ENCODE data around the gene SPRN.

Gene SPRN

DNA sequence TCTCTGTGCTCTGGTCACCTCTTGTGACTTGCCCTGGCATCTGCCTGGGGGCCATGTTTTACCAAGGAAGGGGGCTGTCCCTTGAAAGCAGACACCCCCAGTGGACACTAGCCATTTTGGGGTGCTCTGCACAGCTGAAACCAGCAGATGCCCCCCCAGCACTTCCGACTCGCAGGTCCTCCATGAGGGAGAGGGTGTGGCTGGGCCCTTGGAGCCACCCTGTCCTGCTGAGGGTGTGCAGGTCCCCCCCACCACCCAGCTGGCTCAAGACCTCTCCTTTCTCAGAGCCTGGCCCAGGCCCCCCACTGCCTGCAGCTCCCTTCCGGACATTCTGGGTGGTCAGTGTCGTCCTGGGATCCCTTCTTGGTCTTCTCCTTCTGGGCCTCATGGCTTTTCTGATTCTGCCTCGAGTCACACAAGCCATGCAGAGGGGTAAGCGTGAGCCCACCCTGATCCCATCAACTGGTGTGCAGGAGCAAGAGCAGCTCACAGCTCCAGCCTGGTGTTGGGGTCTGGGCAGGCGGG, 41.6 kb upstream of the SPRN start:
- DNase-seq (ENCODE audit: low read depth) = no peak
- no peak for TF ChIP-seq CTCF (conservative IDR thresholded peaks at IDR 0.05; ENCODE audit: low read depth, low read length)
- H3K4me3 ChIP-seq (ENCODE audit: low read depth, low read length) = no peak overlapping the region

GRCh38 chr10:133465191-133465949, 40.9 kb upstream of the SPRN start:
- no peak for DNase-seq (ENCODE audit: low read depth)
- no peak overlapping the region for H3K4me3 ChIP-seq (ENCODE audit: low read depth, low read length)
- no peak for TF ChIP-seq CTCF (conservative IDR thresholded peaks at IDR 0.05; ENCODE audit: low read depth, low read length)

DNA sequence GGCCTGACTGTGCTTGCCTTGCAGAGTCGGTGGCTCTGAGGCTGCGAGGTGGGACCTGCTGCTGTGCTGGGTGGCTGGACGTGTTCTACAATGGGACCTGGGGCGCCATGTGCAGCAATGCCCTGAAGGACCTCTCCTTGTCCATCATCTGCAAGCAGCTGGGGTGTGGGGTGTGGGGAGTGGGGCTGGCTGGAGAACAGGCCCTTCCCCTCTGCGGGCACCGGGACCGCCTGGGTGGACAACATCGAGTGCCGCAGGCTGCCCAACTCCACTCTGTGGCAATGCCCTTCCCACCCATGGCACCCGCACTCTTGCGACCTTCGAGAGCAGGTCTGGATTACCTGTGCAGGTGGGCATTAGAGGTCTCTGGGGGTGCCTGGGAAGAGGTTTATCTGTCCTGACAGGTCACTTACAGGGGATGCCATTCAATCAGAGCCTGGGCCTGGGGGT, 40.2 kb upstream of the SPRN start:
- no peak for DNase-seq (ENCODE audit: low read depth)
- H3K4me3 ChIP-seq (ENCODE audit: low read depth, low read length) = no peak overlapping the region
- no peak for TF ChIP-seq CTCF (conservative IDR thresholded peaks at IDR 0.05; ENCODE audit: low read depth, low read length)

GRCh38 chr10:133462512-133463305, 38.3 kb upstream of the SPRN start:
- no peak for TF ChIP-seq CTCF (conservative IDR thresholded peaks at IDR 0.05; ENCODE audit: low read depth, low read length)
- no peak for DNase-seq (ENCODE audit: low read depth)
- no peak overlapping the region for H3K4me3 ChIP-seq (ENCODE audit: low read depth, low read length)

DNA sequence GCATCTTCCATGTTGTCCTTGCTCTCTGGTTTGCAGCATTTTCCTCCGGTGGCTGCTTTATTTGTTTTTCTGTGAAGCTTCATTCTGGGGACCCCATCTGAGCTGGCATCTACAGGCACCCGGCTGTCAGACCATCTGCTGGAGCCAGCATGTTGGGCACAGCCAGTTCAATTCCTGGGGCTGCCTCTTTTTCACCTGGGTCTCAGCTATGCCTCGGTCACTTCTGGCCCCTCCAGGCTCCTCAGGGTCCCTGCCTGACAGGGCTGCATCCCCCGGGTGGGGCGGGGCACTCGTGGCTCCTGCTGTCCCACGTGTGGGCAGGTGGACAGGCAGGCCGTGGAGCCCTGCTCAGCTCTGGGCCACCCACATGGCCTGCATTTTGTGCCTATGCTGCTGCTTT, 37.4 kb upstream of the SPRN start:
- no peak for DNase-seq (ENCODE audit: low read depth)
- TF ChIP-seq CTCF (conservative IDR thresholded peaks at IDR 0.05; ENCODE audit: low read depth, low read length) = no peak
- H3K4me3 ChIP-seq (ENCODE audit: low read depth, low read length) = no peak overlapping the region

DNA sequence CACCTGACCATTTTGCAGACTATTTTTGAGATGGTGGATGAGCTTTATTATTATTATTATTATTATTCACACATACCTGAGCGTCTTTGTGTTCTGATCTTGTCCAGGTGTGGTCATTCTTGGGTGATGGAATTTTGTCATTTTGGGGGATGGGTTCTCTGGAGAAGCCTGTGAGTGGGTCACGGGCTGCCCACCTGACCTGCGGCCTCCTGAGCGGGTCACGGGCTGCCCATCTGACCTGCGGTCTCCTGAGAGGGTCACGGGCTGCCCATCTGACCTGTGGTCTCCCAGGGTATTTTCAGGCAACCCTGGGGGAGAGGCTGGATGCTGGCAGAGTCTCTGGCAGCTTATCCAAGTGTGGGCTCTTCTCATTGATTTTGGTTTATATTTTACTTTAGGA, 36.6 kb upstream of the SPRN start:
- H3K4me3 ChIP-seq (ENCODE audit: low read depth, low read length) = no peak overlapping the region
- TF ChIP-seq CTCF (conservative IDR thresholded peaks at IDR 0.05; ENCODE audit: low read depth, low read length) = no peak
- no peak for DNase-seq (ENCODE audit: low read depth)
